Measurements from ENCODE around the gene LCE1C.

LCE1C gene

GRCh38 chr1:152757747-152758146, 48.7 kb downstream of the LCE1C start, which contains the start of gene KPRP:
KPRP (plus strand) TSS chr1:152758025; CDS start chr1:152759589, 1,564 bp downstream.
- DNase-seq (ENCODE audit: extremely low spot score) = no peak
- no peak for TF ChIP-seq CTCF (IDR thresholded peaks at IDR 0.05; ENCODE audit: control extremely low read depth, extremely low read depth, low read depth, missing control alignments)
- ChIA-PET POLR2A (interaction anchor here (0.5 kb wide), 1 partner anchor 1633 kb away, joined by 5 read pairs; no protein-coding TSS in a partner anchor), CTCF (no interaction called here)

GRCh38 chr1:152756872-152757271, 49.6 kb downstream of the LCE1C start:
- ChIA-PET CTCF (no interaction called here), POLR2A (no interaction called here)
- no peak for DNase-seq (ENCODE audit: extremely low spot score)
- no peak for TF ChIP-seq CTCF (IDR thresholded peaks at IDR 0.05; ENCODE audit: control extremely low read depth, extremely low read depth, low read depth, missing control alignments)

Data from GM10248 (cell line).